NT2/D1 (cell line): Measurements from ENCODE around the gene CYP27B1.

Experiments used
- SUZ12 ChIP-seq: IDR thresholded peaks from 2 replicates; pipeline ENCODE4 v1.6.1; 2011; ENCODE audit not compliant: insufficient read length, insufficient read depth; ENCODE audit errors: extremely low read depth
- YY1 ChIP-seq: IDR thresholded peaks from 2 replicates; pipeline ENCODE4 v1.6.1; 2011; ENCODE audit not compliant: insufficient read length, insufficient read depth
- ZNF274 ChIP-seq: IDR thresholded peaks from 2 replicates; pipeline ENCODE4 v1.6.1; 2011; ENCODE audit warnings: mild to moderate bottlenecking, low read depth, low read length

DNA sequence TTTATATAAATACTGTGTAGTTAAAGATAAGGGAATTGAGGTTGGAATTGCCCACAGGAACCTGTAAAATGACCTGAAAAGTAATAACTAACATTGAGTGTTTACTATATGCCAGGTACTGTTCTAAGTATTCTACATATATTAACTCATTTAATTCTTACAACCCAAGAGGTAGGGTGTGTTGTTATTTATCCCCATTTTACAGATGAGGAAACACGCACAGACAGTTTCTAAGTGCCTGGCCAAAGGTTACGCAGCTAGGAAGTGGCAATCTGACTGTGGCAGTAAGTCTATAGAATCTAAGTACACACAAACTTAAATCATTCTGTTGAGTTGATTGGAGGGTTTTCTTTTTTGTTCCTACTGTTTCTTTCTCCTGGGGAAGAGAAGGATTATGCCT lies 23.1 kb downstream of the CYP27B1 start:
- no peak for TF ChIP-seq YY1
- TF ChIP-seq SUZ12 = no peak
- no peak for TF ChIP-seq ZNF274
